Nephron (organoid): ENCODE results near the gene CETP.

Experiments used
- H3K27ac Mint-ChIP-seq, 3 experiments: 2 replicates each; pipeline ENCODE4 v1.8.0; 2020; ENCODE audit warnings: mixed read lengths in 3 of 3, mild to moderate bottlenecking in 2 of 3, moderate library complexity in 1 of 3
- H3K27me3 Mint-ChIP-seq: 2 replicates; pipeline ENCODE4 v1.8.0; 2021; ENCODE audit warnings: low read depth, mild to moderate bottlenecking, moderate library complexity, mixed read lengths
- H3K36me3 Mint-ChIP-seq: 2 replicates; pipeline ENCODE4 v1.8.0; 2020; ENCODE audit warnings: low read depth, mixed read lengths
- H3K4me1 Mint-ChIP-seq: 2 replicates; pipeline ENCODE4 v1.8.0; 2020; ENCODE audit warnings: mixed read lengths
- H3K4me3 Mint-ChIP-seq, 3 experiments: 2 replicates each; pipeline ENCODE4 v1.8.0; 2020; ENCODE audit warnings: mild to moderate bottlenecking in 3 of 3, mixed read lengths in 3 of 3, moderate library complexity in 2 of 3
- H3K9me3 Mint-ChIP-seq: 2 replicates; pipeline ENCODE4 v1.8.0; 2020; ENCODE audit warnings: mixed read lengths
- TF ChIP-seq, protein P1 (sequence below), 3 experiments: fragments of 200-600 bp; sonication (generic); IDR thresholded peaks; one replicate each; pipeline ENCODE4 v1.5.0; 2021; ENCODE audit warnings: antibody characterized with exemption in 3 of 3; ENCODE audit not compliant: unreplicated experiment in 3 of 3

Gene CETP

DNA sequence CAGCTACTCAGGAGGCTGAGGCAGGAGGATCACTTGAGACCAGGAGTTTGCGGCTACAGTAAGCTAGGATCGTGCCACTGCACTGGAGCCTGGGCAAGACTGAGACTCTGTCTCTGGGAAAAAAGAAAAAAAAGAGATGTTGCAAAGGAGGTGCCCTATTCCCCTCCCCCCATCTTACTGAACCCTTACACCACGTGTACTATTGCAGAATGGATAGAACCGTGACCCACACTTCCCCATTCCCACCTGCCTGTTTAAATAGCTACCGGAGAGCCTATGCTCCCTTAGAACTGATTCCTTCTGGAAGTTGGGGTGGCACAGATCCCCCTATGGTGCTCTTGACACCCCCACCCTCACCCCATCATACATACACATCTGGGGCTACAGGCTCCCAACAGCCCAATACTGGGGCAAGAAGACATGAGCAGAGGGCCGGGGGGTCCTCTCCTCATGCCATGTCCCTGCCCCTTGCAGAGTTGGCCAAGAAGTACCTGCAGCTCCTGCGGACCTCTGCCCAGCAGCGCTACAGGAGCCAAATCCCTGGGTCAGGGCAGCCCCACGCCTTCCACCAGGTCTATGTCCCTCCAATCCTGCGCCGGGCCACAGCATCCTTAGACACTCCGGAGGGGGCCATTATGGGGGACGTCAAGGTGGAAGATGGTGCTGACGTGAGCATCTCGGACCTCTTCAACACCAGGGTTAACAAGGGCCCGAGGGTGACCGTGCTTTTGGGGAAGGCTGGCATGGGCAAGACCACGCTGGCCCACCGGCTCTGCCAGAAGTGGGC, 63.3 kb downstream of the CETP start:
- Mint-ChIP-seq H3K27me3 (peaks cover 21% of the 10 kb centered on the region), H3K27ac (no peak overlapping the region), H3K9me3 (no peaks in the 10 kb centered on the region)

DNA sequence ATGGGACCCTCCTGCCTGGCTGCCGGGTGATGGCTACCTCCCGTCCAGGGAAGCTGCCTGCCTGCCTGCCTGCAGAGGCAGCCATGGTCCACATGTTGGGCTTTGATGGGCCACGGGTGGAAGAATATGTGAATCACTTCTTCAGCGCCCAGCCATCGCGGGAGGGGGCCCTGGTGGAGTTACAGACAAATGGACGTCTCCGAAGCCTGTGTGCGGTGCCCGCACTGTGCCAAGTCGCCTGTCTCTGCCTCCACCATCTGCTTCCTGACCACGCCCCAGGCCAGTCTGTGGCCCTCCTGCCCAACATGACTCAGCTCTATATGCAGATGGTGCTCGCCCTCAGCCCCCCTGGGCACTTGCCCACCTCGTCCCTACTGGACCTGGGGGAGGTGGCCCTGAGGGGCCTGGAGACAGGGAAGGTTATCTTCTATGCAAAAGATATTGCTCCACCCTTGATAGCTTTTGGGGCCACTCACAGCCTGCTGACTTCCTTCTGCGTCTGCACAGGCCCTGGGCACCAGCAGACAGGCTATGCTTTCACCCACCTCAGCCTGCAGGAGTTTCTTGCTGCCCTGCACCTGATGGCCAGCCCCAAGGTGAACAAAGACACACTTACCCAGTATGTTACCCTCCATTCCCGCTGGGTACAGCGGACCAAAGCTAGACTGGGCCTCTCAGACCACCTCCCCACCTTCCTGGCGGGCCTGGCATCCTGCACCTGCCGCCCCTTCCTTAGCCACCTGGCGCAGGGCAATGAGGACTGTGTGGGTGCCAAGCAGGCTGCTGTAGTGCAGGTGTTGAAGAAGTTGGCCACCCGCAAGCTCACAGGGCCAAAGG, 64.4 kb downstream of the CETP start:
- H3K9me3 Mint-ChIP-seq: no peaks in the 10 kb centered on the region
- H3K36me3 Mint-ChIP-seq: no peaks in the 10 kb centered on the region
- TF ChIP-seq, protein P1, sequence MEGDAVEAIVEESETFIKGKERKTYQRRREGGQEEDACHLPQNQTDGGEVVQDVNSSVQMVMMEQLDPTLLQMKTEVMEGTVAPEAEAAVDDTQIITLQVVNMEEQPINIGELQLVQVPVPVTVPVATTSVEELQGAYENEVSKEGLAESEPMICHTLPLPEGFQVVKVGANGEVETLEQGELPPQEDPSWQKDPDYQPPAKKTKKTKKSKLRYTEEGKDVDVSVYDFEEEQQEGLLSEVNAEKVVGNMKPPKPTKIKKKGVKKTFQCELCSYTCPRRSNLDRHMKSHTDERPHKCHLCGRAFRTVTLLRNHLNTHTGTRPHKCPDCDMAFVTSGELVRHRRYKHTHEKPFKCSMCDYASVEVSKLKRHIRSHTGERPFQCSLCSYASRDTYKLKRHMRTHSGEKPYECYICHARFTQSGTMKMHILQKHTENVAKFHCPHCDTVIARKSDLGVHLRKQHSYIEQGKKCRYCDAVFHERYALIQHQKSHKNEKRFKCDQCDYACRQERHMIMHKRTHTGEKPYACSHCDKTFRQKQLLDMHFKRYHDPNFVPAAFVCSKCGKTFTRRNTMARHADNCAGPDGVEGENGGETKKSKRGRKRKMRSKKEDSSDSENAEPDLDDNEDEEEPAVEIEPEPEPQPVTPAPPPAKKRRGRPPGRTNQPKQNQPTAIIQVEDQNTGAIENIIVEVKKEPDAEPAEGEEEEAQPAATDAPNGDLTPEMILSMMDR (IDR thresholded peaks at IDR 0.05; ENCODE audit: unreplicated experiment in 3 of 3): no peak
- peaks cover 20% of the 10 kb centered on the region for H3K27me3 Mint-ChIP-seq
- H3K4me1 Mint-ChIP-seq: no peaks in the 10 kb centered on the region
- H3K4me3 Mint-ChIP-seq: no peak overlapping the region
- no peak overlapping the region for H3K27ac Mint-ChIP-seq

More for the DNA sequence above, 63.3 kb downstream of the CETP start:
- TF ChIP-seq, protein P1 (IDR thresholded peaks at IDR 0.05; ENCODE audit: unreplicated experiment in 3 of 3): no peak
- Mint-ChIP-seq H3K4me3 (no peak overlapping the region), H3K36me3 (no peaks in the 10 kb centered on the region), H3K4me1 (no peaks in the 10 kb centered on the region)

DNA sequence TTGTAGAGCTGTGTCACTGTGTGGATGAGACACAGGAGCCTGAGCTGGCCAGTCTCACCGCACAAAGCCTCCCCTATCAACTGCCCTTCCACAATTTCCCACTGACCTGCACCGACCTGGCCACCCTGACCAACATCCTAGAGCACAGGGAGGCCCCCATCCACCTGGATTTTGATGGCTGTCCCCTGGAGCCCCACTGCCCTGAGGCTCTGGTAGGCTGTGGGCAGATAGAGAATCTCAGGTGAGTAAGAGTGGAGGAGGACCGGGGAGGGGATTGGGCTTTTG, 65.0 kb downstream of the CETP start:
- Mint-ChIP-seq H3K9me3 (no peaks in the 10 kb centered on the region), H3K36me3 (no peaks in the 10 kb centered on the region), H3K4me1 (no peaks in the 10 kb centered on the region), H3K27ac (no peak overlapping the region), H3K27me3 (peaks cover 24% of the 10 kb centered on the region), H3K4me3 (no peak overlapping the region)
- TF ChIP-seq, protein P1 (IDR thresholded peaks at IDR 0.05; ENCODE audit: unreplicated experiment in 3 of 3): no peak

DNA sequence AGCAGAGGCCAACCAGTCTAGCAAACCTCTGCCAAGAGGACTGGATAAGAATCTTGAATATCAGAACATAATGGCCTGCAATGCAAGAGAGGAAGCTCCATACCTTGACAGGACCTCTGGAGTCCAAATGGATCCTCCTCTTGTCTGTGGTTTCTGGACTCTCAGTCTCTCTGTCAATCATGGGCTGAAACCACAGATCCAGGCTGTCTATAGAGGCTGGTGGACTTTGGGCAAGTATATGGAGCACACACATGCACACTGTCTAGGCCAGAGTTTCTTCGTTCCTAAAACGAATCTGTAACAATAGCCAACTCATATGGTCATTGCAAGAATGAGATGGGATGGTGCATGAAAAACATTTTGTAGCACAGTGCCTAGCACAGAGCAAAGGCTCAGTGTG, 65.3 kb downstream of the CETP start:
- H3K4me1 Mint-ChIP-seq: no peaks in the 10 kb centered on the region
- H3K27me3 Mint-ChIP-seq: peaks cover 28% of the 10 kb centered on the region
- no peak overlapping the region for H3K27ac Mint-ChIP-seq
- H3K4me3 Mint-ChIP-seq: no peak overlapping the region
- no peaks in the 10 kb centered on the region for H3K36me3 Mint-ChIP-seq
- no peaks in the 10 kb centered on the region for H3K9me3 Mint-ChIP-seq
- TF ChIP-seq, protein P1 (IDR thresholded peaks at IDR 0.05; ENCODE audit: unreplicated experiment in 3 of 3): no peak

DNA sequence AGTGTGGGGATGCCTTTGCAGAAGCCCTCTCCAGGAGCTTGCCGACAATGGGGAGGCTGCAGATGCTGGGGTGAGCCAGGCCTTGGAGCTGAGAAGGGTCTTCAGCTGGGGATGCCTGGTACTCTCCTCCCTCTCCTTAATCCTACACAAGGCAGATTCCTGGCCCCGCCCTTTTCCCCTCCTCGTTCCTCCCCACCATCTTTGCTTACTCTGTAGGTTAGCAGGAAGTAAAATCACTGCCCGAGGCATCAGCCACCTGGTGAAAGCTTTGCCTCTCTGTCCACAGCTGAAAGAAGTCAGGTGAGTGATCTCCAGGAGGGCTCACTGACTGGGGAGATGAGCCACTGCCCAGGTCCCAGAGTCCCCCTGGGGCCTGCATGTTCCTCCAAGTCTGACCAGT, 66.3 kb downstream of the CETP start:
- TF ChIP-seq, protein P1 (IDR thresholded peaks at IDR 0.05; ENCODE audit: unreplicated experiment in 3 of 3): no peak
- Mint-ChIP-seq H3K36me3 (no peaks in the 10 kb centered on the region), H3K9me3 (no peaks in the 10 kb centered on the region), H3K27ac (no peak overlapping the region), H3K27me3 (peaks cover 26% of the 10 kb centered on the region), H3K4me3 (no peak overlapping the region), H3K4me1 (no peaks in the 10 kb centered on the region)
